ENCODE data around the gene ERCC6L2.

DNA sequence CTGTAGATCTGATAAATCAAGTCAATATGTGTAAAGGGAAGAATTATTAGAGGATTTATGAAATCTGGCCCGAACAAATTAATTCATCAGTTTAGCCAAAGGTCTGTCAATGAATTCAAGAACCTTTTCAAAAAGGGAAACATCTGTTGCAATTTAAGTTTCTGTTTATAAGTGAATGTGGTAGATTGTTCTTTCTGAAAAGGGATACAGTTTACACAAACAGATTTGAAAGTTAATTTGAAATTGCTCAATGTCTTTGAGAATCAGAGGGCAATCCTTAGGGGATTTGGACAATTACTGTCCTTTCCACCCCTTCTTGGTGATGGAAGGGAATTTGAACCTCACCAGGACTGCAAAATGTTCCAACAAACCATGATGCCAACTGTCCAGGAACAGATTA lies 29.7 kb upstream of the ERCC6L2 start:
- no peak for TF ChIP-seq CTCF (IDR thresholded peaks at IDR 0.05)
- no peak for TF ChIP-seq EZH2 (IDR thresholded peaks at IDR 0.05)
- TF ChIP-seq EZH2phosphoT487 (IDR thresholded peaks at IDR 0.05): no peak

Data from neural progenitor cell (in vitro differentiated cells).